GM12801 (cell line): ENCODE results near the gene TMEM86B.

Experiments
- TF ChIP-seq, protein P1 (sequence below): IDR thresholded peaks from one replicate; pipeline ENCODE4 v1.5.1; 2011; ENCODE audit warnings: control low read depth; ENCODE audit not compliant: insufficient read length; ENCODE audit errors: extremely low read depth

TMEM86B gene

DNA sequence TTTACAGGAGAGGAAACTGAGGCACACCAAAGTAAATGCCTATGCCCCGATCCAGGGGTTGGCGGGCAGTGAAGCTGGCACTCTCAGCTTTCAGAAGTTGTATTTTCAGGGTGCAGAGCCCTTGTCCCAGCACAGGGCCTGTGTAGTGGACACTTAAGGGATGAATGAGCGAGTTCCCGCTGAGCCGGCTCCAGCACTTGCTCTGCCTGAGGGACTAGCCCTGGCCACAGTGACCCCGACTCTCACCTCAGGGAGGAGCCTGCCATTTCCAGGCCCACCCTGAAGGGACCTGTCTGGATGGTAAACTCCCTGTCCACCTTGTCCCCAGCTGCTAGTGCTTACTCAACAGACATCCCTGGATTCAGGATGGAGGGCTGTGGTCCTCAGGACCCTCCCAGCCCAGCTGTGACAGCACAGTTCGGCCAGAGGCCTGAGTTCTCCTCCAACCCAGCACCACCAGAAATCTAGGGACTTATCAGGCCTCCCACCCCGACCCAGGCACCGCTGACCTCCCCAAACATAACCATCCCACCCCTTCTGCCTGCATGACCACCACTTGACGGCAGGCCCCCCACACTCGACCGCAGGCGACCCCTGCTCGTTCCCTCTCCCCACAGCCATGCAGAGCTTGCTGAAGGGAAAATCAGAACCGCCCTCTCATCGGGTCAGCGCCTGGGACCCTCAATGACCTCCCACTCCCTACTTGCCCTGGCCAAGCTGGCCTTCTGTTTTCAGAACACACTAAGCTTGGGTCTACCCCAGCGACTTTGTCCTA, 21.9 kb upstream of the TMEM86B start:
- TF ChIP-seq, protein P1, sequence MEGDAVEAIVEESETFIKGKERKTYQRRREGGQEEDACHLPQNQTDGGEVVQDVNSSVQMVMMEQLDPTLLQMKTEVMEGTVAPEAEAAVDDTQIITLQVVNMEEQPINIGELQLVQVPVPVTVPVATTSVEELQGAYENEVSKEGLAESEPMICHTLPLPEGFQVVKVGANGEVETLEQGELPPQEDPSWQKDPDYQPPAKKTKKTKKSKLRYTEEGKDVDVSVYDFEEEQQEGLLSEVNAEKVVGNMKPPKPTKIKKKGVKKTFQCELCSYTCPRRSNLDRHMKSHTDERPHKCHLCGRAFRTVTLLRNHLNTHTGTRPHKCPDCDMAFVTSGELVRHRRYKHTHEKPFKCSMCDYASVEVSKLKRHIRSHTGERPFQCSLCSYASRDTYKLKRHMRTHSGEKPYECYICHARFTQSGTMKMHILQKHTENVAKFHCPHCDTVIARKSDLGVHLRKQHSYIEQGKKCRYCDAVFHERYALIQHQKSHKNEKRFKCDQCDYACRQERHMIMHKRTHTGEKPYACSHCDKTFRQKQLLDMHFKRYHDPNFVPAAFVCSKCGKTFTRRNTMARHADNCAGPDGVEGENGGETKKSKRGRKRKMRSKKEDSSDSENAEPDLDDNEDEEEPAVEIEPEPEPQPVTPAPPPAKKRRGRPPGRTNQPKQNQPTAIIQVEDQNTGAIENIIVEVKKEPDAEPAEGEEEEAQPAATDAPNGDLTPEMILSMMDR: no peak

DNA sequence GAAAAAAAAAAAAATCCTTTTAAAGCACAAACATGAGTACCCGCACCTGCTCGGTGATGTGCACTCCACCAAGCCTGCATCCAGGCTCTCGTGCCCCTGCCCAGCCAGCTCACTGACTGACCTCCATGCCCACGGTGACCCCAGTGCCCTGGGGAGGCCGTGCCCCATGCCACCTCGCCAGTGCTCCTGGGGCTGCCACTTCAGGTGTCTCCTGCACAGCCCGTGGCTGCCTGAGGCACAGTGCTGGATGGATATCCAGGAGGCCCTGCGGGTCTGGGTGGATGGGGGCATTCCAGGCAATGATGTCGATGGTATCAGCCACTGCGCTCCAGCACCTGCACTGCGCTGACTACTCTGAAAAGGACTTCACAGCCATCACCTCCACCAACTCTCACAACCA, 21.3 kb upstream of the TMEM86B start:
- TF ChIP-seq, protein P1: no peak

DNA sequence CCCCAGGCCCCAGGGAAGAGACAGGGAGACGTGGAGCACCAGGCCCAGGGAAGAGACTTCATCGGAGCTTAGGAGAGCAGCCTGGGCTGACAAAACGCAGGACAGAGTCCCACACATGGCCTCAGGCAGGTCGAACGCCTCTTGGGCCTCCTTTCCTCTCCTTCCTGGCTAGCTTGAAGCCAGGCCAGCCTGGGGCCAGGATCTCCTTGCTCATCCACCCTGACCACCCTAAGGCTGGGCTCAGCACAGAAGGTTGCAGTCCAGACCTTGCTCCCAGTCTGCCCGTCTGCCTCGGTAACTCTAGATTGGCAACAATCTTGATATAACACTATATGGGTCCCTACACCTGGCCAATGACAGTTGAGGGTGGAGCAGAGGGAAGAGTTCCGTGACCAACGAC, 20.1 kb upstream of the TMEM86B start:
- TF ChIP-seq, protein P1: no peak

DNA sequence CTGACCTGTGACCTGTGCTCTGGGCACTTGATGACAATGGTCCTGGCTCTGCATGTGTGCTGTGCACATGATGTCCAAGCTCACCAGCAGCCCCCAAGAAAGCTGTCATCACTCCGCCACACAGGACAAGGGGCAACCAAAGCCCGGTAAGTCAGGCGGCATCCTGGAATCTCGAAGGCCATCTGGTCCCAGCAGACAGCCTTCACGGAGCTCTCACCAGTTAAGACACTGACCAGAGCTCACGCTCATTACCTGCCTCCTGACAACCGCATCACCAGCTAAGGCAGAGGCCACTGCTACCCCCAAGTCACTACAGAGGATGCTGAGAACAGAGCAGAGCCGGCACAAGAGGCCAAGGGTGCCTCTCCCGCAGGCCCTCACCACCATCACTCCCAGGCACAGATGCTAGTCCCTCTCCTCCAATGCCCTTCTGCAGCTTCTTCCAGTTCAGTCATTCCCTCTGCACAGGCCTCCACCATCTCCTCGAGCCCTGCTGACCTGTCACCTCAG, 19.7 kb upstream of the TMEM86B start:
- TF ChIP-seq, protein P1: no peak

DNA sequence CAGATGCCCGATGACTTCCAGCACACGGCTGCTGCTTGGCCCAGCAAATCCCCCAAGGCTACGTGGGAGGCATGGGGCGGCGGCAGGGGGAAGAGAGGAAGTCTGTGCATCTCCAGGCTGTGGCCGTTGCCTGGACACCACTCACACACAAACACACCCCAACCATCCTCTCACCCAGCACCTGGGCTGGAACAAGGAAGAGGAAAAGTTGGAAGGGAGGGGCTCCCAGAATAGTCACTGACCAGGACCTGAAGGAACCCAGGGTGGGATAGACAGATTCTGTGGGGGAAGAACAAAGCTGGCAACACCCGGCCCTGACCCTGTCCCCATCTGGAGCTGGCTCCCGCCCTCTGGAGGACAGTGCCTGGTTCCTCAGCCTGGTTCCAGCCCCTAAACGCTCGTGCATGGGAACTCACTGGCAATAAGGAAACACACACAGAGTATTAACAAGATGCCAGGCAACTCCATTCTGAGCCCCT, 19.1 kb upstream of the TMEM86B start:
- TF ChIP-seq, protein P1: no peak

DNA sequence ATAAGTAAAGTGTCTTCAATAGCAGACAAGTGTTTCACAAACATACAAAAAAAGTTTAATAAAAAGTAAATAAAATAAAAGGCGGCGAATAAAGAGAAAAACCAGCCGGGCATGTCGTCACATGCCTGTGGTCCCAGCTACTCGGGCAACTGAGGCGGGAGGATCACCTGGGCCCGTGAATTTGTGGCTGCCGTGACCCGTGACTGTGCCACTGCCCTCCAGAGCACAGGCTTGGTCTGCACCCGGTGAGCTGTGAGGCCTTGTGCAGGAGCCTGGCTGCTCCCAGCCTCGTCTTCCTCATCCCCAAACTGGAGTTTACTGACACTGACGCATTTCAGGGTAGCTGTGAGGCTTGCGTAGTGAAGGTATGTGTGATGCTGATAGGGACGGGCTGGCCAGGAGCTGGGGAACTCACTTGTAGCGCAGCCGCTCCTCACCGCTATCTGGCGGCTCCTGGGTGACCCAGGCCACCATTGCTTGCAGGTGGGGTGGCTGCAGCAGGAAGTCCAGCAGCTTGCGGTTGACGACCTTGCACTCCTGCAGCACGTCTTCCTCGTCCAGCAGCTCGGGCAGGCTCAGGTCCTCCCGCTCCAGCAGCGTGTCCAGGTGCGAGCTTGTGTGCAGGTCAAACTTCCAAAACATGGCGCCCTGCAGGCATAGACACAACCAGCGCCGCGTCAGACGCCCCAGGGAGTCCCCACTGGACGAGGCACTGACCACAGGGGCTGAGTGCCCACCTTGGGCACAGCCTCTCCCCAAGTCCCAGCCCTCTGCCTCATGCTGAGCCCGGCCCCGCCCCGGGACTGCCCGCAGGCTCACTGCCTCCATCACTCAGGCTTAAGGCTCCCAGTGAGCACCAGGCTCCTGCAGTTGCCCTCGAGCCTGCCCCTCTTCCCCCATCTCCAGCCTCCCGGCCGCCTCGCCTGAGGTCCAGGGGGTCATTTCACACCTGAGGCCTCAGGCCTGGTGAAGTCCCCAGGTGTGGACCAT, 18.2 kb upstream of the TMEM86B start:
- TF ChIP-seq, protein P1: no peak
